CD4-positive, alpha-beta T cell treated with Interleukin-1 beta for 1 hour (primary cell): ENCODE data around the gene TEKT3.

ENCODE experiments used
- DNase-seq, 2 donors: peaks; one replicate each; pipeline ENCODE4 v3.0.0-alpha.2; 2020 to 2022

TEKT3 gene

DNA sequence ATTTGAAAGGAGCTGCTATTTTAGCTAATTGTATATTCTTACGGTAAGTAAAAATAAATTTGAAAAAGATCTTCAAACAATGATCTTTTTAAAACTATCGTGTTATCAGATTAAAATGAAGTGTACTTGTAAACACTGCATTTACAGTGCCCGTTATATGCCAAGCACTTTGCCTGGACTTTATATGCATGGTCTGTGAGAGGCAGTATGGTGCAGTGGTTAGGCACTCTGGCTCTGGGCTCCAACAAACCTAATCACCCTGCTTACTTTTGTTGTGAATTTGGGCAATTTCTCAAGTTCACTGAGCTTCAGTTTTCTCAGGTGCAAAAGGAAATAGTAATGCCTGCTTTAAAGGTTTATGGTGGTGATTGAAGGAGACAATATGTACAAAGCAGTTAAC is 77.7 kb downstream of the TEKT3 start:
- DNase-seq: no peak

DNA sequence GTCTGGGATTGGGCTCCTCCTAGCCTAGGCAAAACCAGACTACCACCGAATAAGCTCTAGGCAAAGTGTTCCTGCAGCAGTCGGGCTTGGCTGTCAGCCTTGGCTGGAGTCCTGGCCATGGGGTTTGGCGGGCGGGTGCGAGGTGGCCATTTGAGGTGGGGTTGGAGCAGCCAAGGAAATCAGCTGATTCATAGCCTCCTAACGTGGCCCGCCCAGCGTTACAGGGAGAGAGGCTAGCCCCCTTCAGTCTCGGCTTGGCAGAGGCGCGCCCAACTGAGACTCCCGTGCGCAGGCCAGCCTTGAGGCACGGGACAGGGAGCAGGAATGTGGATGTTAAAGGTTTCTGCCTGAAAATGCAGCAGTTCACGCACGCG is 78.2 kb downstream of the TEKT3 start:
- DNase-seq: no peak

DNA sequence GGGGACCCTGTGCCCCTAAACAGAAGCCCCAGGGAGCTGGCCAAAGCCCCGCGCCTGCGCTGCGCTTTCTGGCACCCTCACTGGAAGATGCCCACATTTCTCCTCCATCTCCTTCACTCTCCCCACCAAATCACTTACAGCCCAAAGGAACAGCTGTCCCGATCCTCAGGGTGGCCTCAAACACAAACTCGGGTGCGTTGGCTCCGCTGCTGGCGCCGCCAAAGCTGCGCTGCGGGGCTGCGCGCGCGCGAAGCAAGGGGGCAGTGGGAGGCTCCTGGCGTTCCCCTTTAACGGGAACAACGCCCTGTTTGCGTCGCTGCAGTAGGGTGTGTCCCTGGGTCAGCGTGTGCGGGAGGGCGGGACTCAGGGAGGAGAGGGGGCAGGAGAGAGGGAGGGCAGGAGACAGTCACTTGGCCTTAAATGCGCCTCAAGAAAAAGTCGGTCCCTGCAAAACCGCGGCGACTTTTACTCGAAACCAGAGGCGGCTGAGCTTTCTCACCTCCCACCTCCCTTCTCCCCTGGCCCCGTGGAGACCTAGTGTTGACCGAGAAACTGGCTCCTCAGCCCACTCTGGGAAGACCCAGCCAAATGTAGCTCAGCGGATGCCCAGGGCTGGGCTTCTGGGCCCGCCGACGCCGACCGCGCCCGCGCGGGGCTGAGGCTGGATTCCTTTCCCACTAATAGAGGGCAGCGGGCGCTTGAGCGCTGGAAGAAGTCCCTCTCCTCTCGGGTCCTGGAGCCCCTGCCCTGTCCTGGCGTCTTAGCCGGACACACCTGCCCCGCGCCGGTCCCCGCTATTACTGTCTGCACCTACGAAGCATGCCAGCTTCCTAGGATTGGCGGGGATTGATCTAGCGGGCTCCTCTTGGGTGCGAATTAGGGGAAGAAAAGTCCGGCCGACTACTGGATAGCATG is 78.8 kb downstream of the TEKT3 start:
- DNase-seq: peak in 1 of 2 donors; percentile 40

DNA sequence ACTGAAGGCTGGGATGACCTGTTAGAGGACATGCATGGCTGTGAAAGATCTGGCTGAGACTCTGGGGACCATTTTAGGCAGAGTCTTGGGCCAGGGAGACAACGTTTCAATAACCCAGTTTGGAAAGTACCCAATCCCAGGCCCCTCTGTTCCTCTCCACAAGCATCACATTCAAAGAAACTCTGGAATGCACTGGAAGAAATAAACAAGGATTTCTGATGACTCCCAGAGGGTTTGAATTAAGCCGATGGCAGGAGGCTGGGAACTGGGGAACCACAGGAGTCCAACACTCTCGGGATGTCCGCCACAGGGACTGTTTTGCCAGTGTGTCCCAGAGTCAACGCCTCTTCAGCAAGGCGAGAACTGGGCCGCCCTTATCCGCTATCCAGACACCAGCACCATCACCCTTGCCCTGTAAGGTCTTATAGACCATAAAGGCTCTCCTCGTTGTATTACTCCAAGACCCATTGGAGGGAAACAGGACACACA is 79.6 kb downstream of the TEKT3 start:
- DNase-seq: no peak

DNA sequence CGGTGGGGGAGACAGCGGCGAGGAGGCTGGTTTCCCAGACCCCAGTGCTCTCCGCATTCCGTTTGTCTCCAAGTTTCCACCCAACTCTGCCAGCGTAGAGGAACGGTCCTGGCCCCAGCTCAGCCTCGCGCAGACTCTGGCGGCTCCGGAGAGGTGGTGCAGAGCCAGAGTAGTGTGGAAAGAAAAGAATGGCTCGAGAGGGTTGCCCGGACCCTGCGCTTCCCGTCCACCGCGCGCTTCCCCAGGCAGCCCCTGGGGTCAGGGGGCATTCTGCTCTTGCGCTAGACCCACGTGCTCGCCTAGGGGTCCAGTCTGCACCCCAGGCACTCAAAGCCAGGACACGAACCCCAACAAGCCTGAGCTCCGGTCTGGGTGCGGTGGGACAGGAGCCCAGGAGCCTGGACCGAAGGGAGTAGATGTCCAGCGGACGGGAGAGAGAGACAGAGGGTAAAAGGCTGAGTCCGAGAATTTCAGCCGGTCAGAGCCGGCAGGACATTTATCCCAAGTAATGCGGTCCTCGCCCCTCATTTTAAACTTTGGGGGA is 80.1 kb downstream of the TEKT3 start:
- DNase-seq: no peak

DNA sequence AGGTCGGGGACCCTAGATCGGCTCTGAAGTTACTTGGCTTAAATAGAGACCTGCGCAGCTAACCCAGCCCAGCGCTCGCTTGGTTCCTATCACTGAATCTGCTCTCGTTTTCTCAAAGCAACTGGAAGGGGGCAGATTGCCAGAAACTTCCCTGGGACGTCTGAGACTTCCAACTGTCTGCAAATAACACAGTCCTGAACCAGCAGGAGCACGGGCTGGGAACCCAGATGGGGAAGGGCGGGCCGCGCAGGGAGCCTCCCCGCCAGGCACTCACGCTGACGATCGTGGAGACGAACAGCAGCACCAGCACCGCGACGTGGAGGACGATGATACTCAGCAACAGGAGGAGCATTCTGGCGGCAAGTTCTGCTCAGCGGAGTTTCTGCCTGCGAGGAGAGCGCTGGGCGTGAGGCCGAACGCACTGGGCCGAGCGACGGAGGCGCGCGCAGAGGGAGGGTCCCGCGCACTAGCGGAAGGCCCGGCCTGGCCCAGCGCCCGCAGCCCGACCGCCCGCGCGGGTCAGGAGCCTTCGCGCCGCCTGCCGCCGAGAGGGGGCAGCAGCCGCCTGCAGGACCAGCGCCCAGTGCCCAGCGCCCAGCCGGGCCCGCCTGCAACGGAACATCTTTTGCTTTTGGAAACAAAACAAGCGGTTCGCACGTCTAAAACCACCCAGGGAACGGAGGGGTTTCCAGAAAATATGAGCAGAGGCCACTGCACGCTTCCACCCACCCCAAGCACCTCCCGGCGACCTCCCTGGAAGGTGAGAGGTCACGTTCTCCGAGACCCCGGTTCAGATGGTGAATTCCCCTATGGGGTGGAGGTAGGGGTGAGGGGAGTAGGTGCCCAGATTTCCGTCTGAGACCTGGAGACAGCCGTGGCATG is 80.8 kb downstream of the TEKT3 start:
- DNase-seq: peak; percentile 40 to 44

DNA sequence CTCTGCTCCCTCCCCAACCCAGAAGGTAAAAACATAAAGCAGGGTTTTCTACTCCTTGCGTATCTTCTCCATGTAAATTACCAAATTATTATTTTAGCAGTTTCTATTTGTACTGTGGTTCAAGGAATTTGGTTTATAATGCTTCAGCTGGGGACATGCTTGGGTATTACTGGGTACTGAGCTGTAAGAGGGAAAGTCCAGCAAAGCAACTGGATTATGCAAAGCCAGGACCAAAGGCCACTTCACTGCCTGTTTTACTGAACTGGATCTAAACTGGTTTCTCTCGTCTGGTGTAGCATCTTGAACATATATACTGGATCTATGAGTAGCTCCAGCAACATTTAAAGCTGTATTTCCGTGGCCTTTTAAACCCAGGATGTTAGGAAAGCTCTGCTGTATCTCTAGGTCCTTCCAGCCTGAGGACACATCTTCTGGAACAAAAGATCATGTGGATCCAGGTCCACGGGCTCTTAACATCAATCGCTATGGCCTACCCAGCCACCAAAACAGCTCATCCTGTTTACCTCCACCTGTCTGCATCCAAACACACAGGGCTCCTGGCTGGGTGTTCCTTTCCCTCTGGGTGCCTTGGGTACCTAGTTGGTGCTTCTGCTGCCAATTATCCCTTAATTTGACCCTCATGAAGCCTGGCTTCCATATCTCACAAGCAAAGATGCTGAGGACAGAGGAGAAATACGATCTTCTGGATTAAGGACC is 83.4 kb downstream of the TEKT3 start:
- DNase-seq: no peak

DNA sequence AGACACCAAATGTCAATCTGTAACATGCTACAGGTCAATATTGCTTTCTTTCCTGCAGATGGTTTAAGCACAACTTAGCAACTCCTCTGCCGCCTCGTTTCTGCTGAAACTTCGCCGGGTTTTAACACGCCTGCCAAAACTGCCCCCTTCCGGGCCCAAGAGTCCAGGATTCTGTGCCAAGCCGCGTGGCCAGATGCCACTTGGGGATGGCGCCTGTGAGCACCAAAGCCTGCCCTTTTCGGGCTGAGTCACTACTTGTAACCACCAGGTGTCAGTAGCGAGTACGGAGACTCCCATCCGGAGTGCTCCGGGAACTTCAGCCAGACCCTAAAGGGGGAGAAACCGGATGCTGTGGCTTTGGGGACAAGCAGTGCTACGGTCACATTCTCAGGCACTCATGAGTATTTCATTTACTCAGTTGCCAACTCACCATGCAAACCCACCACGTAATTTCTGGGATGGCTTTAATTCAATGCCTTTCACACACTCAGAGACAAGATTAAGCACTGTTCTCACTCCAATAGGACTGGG is 84.1 kb downstream of the TEKT3 start:
- peak; percentile 45 to 59 for DNase-seq

DNA sequence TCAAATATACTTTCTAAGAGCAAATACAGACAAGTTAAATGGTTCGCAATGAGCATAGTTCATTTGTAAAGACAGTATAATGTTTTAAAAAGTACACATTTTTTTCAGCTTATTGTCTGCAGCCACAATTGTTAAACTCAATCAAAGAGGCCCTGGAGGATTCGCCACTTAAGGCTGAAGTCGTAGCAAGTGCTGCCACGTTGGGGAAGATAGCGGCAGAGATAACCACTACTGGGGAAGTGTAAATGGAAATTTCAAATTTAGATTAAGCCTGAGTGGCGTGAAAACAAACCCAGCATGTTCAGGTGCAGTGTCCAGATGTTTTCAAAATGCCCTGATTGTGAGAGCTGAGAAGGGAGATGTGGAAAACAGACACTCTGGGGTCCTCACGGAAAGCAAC is 84.7 kb downstream of the TEKT3 start:
- DNase-seq: no peak

DNA sequence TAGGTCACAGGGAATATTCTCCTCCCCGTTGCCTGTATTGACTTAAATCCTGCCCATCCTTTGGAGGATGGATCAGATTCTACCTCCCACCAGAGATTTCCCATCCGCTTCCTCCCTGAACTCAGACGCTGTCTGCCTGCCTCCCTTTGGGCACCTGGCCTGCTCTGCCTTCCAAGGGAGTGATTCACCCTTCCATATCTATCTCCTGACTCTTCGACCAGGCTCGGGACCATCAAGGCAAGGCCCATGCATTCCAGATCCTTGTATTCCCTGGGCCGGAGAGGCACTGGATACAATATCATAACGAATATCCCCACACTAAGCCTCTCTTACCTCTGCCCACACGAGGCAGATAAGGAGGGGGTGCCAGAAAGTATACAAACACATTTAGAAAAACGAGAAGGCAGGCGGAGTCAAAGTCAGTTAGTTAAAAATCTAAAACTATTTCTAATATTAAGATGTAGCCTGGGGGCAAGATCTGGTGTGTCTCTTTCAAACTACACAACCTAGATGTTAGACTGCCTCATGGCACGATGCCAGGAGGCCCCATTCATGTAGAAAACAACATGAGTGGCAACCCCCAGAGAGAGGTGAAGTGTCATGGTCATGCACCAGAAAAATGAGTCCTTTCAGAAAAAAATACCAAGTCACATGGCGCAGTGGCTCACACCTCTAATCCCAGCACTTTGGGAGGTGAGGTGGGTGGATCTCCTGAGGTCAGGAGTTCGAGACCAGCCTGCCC is 85.5 kb downstream of the TEKT3 start:
- no peak for DNase-seq
